ENCODE results near the gene TOMM20. TPM values are rescaled to one million over a fixed set of nuclear protein-coding genes. Genes with fewer than 3 reads are reported as not detected.

TOMM20 gene
- total and polyA plus RNA-seq, 2 experiments from 2014 or later: 138 to 159 TPM

- TF ChIP-seq ZNF462 (CRISPR knock-in tag; IDR thresholded peaks at IDR 0.05) (no peak), EZH2 (IDR thresholded peaks at IDR 0.05; ENCODE audit: low read depth, unreplicated experiment) (no peak), CTCF (conservative IDR thresholded peaks at IDR 0.05; ENCODE audit: low read depth in 2 of 2) (no peak)
Observed at GRCh38 chr1:235134171-235134570, 5.5 kb upstream of the TOMM20 start (continued).

- no peaks in the 10 kb centered on the region for H3K9me2 ChIP-seq (ENCODE audit: insufficient read depth)
- Mint-ChIP-seq H3K9me3 (no peaks in the 10 kb centered on the region; the same call in 2 of the 3 replicates), H3K4me1 (peaks cover 6% of the 10 kb centered on the region; the same call in 2 of the 3 replicates), H3K27ac (no peak overlapping the region), H3K4me3 (no peak overlapping the region), H3K27me3 (ENCODE audit: insufficient read depth, low read depth, poor library complexity) (peaks cover 11% of the 10 kb centered on the region), H3K36me3 (ENCODE audit: low read depth) (peaks cover 69% of the 10 kb centered on the region)
- peaks cover 36% of the 10 kb centered on the region for H3K36me3 ChIP-seq (ENCODE audit: insufficient read depth)
- peaks cover 5% of the 10 kb centered on the region; the same call in 1 of the 2 replicates for H3K4me1 ChIP-seq (ENCODE audit: insufficient read depth)
- ATAC-seq (no peak), DNase-seq (ENCODE audit: low spot score) (no peak)
- H3K79me2 ChIP-seq (replicated peaks; ENCODE audit: insufficient read depth): peaks cover 6% of the 10 kb centered on the region
- H3F3A ChIP-seq (replicated peaks; ENCODE audit: low read depth): 0 out of 2 replicates have a peak, but pooled peaks cover 6% of the 10 kb centered on the region
- no peak overlapping the region for H3K27ac ChIP-seq (ENCODE audit: low read depth)
- H3K4me2 ChIP-seq: no peak overlapping the region
- no peak overlapping the region for H3K4me3 ChIP-seq
- 0 out of 2 replicates have a peak, but pooled peaks cover 4% of the 10 kb centered on the region for H4K20me1 ChIP-seq (replicated peaks; ENCODE audit: insufficient read depth)
- no peaks in the 10 kb centered on the region for H3K27me3 ChIP-seq (ENCODE audit: insufficient read depth)
- TF ChIP-seq NANOG (IDR thresholded peaks at IDR 0.05; ENCODE audit: borderline replicate concordance) (no peak), CREB1 (CRISPR knock-in tag; IDR thresholded peaks at IDR 0.05; ENCODE audit: low read depth) (no peak), ZNF462 (CRISPR knock-in tag; IDR thresholded peaks at IDR 0.05) (no peak), EZH2 (IDR thresholded peaks at IDR 0.05; ENCODE audit: low read depth, unreplicated experiment) (no peak), JUNB (IDR thresholded peaks at IDR 0.05; ENCODE audit: unreplicated experiment) (no peak)
- no peak overlapping the region for H2AFZ ChIP-seq
Observed at GRCh38 chr1:235133086-235133485, 4.4 kb upstream of the TOMM20 start.
